Spleen (tissue), 11 donors: ENCODE results near the gene PPP1R37. TPM values are rescaled to one million over a fixed set of nuclear protein-coding genes. Genes with fewer than 3 reads are reported as not detected.

Source experiments
- DNase-seq: peaks from one replicate; pipeline ENCODE4 v3.0.0-alpha.2; 2020
- H3K27ac ChIP-seq, 8 donors: fragments of 200-600 bp; sonication (generic) in 7 of 8; 1 replicate in 4 of 8; 2 replicates in 4 of 8; pipeline versions ENCODE4 v1.5.0 to v1.8.0; 2016 to 2021; ENCODE audit warnings: inconsistent platforms in 4 of 8, mild to moderate bottlenecking in 4 of 8, moderate library complexity in 1 of 8
- H3K27me3 ChIP-seq, 7 donors: fragments of 200-600 bp; sonication (generic) in 6 of 7; replicated peaks in 1 of 7; 1 replicate in 4 of 7; 2 replicates in 3 of 7; pipeline versions ENCODE4 v1.5.0 to v1.8.0; 2016 to 2021; ENCODE audit warnings: inconsistent platforms in 3 of 7, mild to moderate bottlenecking in 1 of 7
- H3K36me3 ChIP-seq, 6 donors: fragments of 200-600 bp; sonication (generic) in 5 of 6; 1 replicate in 4 of 6; 2 replicates in 2 of 6; pipeline versions ENCODE4 v1.5.0 to v1.8.0; 2016 to 2021; ENCODE audit warnings: inconsistent platforms in 2 of 6
- H3K4me1 ChIP-seq, 6 donors: fragments of 200-600 bp; sonication (generic) in 5 of 6; 1 replicate in 3 of 6; 2 replicates in 3 of 6; pipeline versions ENCODE4 v1.5.0 to v1.8.0; 2016 to 2021; ENCODE audit warnings: inconsistent platforms in 3 of 6
- H3K4me3 ChIP-seq, 8 donors: fragments of 200-600 bp; sonication (generic) in 7 of 8; 1 replicate in 4 of 8; 2 replicates in 4 of 8; pipeline versions ENCODE4 v1.5.0 to v1.8.0; 2016 to 2021; ENCODE audit warnings: inconsistent platforms in 4 of 8, mild to moderate bottlenecking in 4 of 8, moderate library complexity in 2 of 8
- H3K9me3 ChIP-seq, 8 donors: fragments of 200-600 bp; sonication (generic) in 7 of 8; 1 replicate in 4 of 8; 2 replicates in 4 of 8; pipeline versions ENCODE4 v1.5.0 to v1.8.0; 2016 to 2021; ENCODE audit warnings: inconsistent platforms in 4 of 8
- POLR2A ChIP-seq, 3 donors: fragments of 450-650 bp; IDR thresholded peaks; one replicate each; pipeline ENCODE4 v1.5.1; 2017; ENCODE audit warnings: antibody characterized with exemption in 3 of 3, mild to moderate bottlenecking in 1 of 3
- POLR2AphosphoS5 ChIP-seq, 3 donors: sonication (generic); formaldehyde crosslinking; IDR thresholded peaks; one replicate each; pipeline ENCODE4 v1.5.1; 2017; ENCODE audit warnings: antibody characterized with exemption in 3 of 3
- WGBS, 5 donors: extraction: QIAGEN DNeasy Blood & Tissue Kit in 3 of 5; methylation state at CpG; one replicate each; pipeline versions ENCODE4 v1.1.5 to v1.1.7; 2013 to 2018; 5-methylcytosine and 5-hydroxymethylcytosine counted together
- intact Hi-C: fragments of 100-400 bp; cut with DNase I; formaldehyde crosslinking; loops from one replicate; pipeline ENCODE4 v1.15.0; 2023; ENCODE audit warnings: low total_unique reads
- polyA plus RNA-seq, 3 donors: library from polyadenylated mRNA; stranded (reverse); fragments of 200-250 nt; gene quantifications; one replicate each; pipeline ENCODE4 v1.2.1, GENCODE V29; 2013
- total RNA-seq, 7 donors: library from RNA; depleted of rRNA in 3 of 7; stranded (reverse); fragments of >200 nt in 3 of 7; fragmentation: NEBNext Ultra II Directional in 4 of 7; extraction: Animal tissue kit (Norgen Biotek cat#: 25700) in 4 of 7; gene quantifications; one replicate each; pipeline versions ENCODE4 v1.1.0 to v1.2.1, GENCODE V29; 2016 to 2021
- TF ChIP-seq, protein P1 (sequence below), 11 experiments: fragments of 200-600 bp in 7 of 11; fragments of 450-650 bp in 4 of 11; sonication (generic) in 4 of 11; IDR thresholded peaks in 8 of 11; conservative IDR thresholded peaks in 3 of 11; 1 replicate in 7 of 11; 2 replicates in 4 of 11; pipeline versions ENCODE4 v1.4.0 to v1.8.0; 2016 to 2021; ENCODE audit warnings: antibody characterized with exemption in 11 of 11, inconsistent platforms in 4 of 11, mild to moderate bottlenecking in 1 of 11
- donor health status: healthy with polysubstance abuse.
- donor health status: DM: no; HTN: no; CAD: no; lungs with moderate emphysema.
- donor health status: DM: no; HTN: no; CAD: no.
- donor health status: Bipolar disorder and iron deficiency.
- donor health status: healthy.
- donor health status: DM: no; HTN: no; CAD: no.
- donor health status: DM: yes; HTN: yes; CAD: no.

Gene PPP1R37
- total and polyA plus RNA-seq, 10 donors: 14.3 to 36.7 (median 20.0) TPM

DNA sequence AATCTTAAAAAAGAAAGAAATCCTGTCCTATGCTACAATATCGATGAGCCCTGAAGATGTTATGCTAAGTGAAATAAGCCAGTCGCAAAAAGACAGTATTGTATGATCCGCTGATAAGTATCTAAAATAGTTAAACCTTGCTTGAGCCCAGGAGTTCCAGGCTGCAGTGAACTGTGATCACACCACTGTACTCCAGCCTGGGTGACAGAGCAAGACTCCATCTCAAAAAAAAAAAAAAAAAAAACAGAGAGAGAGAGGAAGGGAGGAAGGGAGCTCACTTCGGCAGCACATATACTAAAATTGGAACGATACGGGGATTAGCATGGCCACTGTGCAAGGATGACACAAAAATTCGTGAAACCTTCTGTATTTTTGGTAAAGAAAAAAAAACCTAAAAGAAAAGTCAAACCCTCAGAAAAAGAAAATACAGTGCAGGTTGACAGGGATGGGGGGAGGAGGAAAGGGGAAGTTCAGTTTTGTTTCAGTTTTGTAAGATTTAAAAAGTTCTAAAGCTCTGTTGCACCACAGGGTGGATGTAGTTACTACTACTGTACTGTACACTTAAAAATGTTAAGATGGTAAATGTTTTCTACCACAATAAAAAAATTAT lies 45.7 kb upstream of the PPP1R37 start:
- Histone ChIP-seq H3K27me3 (no peaks in the 10 kb centered on the region), H3K4me1 (peaks cover 16 to 96% (median 83%) of the 10 kb centered on the region in 6 donors), H3K9me3 (no peaks in the 10 kb centered on the region), H3K36me3 (peaks cover 0 to 90% (median 44%) of the 10 kb centered on the region in 6 donors), H3K27ac (peak overlapping the region in 7 of 8 donors; percentile 49 to 86 (median 80)), H3K4me3 (peak overlapping the region in 3 of 8 donors; percentile 16 to 45 (median 20))
- 38 to 51% (median 49%) methylated on average over 7 of the region's 7 CpGs for WGBS, 5 donors
- no peak for DNase-seq
- intact Hi-C loops: loop anchor here (10.0 kb wide), 1 partner anchor 152 kb away; the partner anchor contains the start of gene TOMM40
- TF ChIP-seq, protein P1, sequence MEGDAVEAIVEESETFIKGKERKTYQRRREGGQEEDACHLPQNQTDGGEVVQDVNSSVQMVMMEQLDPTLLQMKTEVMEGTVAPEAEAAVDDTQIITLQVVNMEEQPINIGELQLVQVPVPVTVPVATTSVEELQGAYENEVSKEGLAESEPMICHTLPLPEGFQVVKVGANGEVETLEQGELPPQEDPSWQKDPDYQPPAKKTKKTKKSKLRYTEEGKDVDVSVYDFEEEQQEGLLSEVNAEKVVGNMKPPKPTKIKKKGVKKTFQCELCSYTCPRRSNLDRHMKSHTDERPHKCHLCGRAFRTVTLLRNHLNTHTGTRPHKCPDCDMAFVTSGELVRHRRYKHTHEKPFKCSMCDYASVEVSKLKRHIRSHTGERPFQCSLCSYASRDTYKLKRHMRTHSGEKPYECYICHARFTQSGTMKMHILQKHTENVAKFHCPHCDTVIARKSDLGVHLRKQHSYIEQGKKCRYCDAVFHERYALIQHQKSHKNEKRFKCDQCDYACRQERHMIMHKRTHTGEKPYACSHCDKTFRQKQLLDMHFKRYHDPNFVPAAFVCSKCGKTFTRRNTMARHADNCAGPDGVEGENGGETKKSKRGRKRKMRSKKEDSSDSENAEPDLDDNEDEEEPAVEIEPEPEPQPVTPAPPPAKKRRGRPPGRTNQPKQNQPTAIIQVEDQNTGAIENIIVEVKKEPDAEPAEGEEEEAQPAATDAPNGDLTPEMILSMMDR (IDR thresholded peaks at IDR 0.05 in 8 of 11, conservative IDR thresholded peaks at IDR 0.05 in 3 of 11): peak in 1 of 11 experiments; percentile 28
- TF ChIP-seq POLR2AphosphoS5 (IDR thresholded peaks at IDR 0.05): no peak

DNA sequence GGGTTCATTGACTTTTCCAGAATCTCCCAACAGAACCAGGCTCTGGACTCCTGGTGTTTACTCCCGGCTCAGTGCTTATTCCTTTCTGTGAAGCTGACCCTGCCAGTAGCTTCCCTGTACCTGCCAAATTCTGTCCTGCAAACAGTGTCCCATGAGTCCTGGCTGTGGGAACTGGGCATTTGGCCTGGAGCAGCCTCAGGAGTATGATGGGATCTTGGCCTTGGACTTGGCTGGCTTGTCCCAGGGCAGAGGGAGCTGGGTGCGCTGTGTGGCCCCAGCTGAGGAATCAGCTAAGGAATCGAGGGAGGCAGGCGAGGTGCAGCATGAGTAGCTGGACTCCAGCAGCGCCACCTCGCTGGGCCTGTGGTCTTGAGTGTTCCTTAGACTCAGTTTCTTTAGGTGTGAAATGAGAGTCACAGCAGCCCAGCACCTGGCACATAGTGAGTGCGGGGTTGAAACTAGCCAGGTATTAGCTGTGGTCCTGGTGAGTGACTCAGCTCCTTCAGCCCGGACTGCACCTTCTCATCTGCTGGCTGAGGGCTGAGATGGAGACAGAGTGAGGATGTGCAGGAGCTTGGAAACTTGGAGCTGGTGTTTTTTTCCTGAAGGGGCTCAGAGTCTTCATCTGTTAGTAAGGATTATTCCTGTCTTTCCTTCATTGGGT lies 43.8 kb upstream of the PPP1R37 start:
- TF ChIP-seq POLR2AphosphoS5 (IDR thresholded peaks at IDR 0.05): peak in 1 of 3 donors; percentile 50
- TF ChIP-seq, protein P1 (IDR thresholded peaks at IDR 0.05 in 8 of 11, conservative IDR thresholded peaks at IDR 0.05 in 3 of 11): no peak
- DNase-seq: no peak
- H3K4me1 ChIP-seq: peaks cover 16 to 95% (median 79%) of the 10 kb centered on the region in 6 donors
- H3K36me3 ChIP-seq: peaks cover 3 to 90% (median 47%) of the 10 kb centered on the region in 6 donors
- no peaks in the 10 kb centered on the region for H3K9me3 ChIP-seq
- intact Hi-C loops: loop anchor here (10.0 kb wide), 1 partner anchor 154 kb away; the partner anchor contains the start of gene TOMM40
- peak overlapping the region in 5 of 8 donors; percentile 9 to 86 (median 80) for H3K27ac ChIP-seq
- 73 to 96% (median 92%) methylated on average over 3 to 8 of the region's 8 CpGs for WGBS, 5 donors
- no peaks in the 10 kb centered on the region for H3K27me3 ChIP-seq
- H3K4me3 ChIP-seq: no peak overlapping the region

DNA sequence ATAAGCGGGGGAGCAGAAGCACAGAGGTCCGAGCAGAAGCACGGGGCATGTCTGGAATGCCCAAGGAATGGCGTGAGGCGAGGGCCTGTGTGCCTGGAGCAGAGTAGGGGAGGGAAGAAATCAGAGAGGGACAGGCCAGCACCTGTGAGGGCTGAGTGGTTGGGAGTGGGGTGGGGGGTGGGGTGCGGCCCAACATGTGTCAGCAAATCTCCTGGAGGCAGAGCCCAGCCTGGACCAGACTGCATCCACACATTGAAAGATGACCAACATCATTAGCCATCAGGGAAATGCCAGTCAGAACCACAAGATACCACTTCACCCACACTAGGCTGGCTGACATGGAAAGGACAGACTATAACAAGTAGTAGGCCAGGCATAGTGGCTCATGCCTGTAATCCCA lies 42.9 kb upstream of the PPP1R37 start:
- H3K4me3 ChIP-seq: no peak overlapping the region
- peak overlapping the region in 4 of 8 donors; percentile 2 to 86 (median 57) for H3K27ac ChIP-seq
- H3K27me3 ChIP-seq: no peaks in the 10 kb centered on the region
- TF ChIP-seq POLR2AphosphoS5 (IDR thresholded peaks at IDR 0.05) (no peak), POLR2A (IDR thresholded peaks at IDR 0.05) (no peak)
- TF ChIP-seq, protein P1 (IDR thresholded peaks at IDR 0.05 in 8 of 11, conservative IDR thresholded peaks at IDR 0.05 in 3 of 11): no peak
- 91 to 96% (median 94%) methylated on average over 5 to 6 of the region's 6 CpGs for WGBS, 5 donors
- DNase-seq: no peak
- H3K9me3 ChIP-seq: no peaks in the 10 kb centered on the region
- intact Hi-C loops: no loop called here
- peaks cover 3 to 90% (median 47%) of the 10 kb centered on the region in 6 donors for H3K36me3 ChIP-seq
- peaks cover 13 to 87% (median 73%) of the 10 kb centered on the region in 6 donors for H3K4me1 ChIP-seq
